ENCODE data around the gene POT1. TPM values are rescaled to one million over a fixed set of nuclear protein-coding genes. Genes with fewer than 3 reads are reported as not detected.

Gene POT1
- total RNA-seq, 1 experiment from 2014 or later: 20.2 TPM

GRCh38 chr7:124919841-124920240 lies 9.8 kb downstream of the POT1 start:
- Histone ChIP-seq H3K36me3 (ENCODE audit: low read depth, low read length) (no peaks in the 10 kb centered on the region), H3K9ac (ENCODE audit: low read length) (no peak overlapping the region), H3K27ac (ENCODE audit: low read length) (peak overlapping the region; percentile 4; the same call in 1 of the 2 replicates), H4K20me1 (ENCODE audit: low read length) (no peaks in the 10 kb centered on the region), H3K4me2 (ENCODE audit: low read length) (peak overlapping the region; percentile 23; the same call in 1 of the 2 replicates), H3K9me2 (replicated peaks; ENCODE audit: low read length) (no peaks in the 10 kb centered on the region), H3K27me3 (ENCODE audit: low read length) (no peaks in the 10 kb centered on the region), H3K79me2 (ENCODE audit: low read length) (peaks cover 76% of the 10 kb centered on the region), H3K4me3 (ENCODE audit: low read length) (no peak overlapping the region), H2AFZ (ENCODE audit: low read length) (no peak overlapping the region), H3K4me1 (ENCODE audit: insufficient read depth, low read length) (peaks cover 25% of the 10 kb centered on the region), H3F3A (ENCODE audit: low read length, unreplicated experiment) (no peaks in the 10 kb centered on the region), H3K9me3 (ENCODE audit: low read length) (no peaks in the 10 kb centered on the region)
- ATAC-seq (peak; percentile 56), DNase-seq (peak; percentile 47)
- no peak for TF ChIP-seq EZH2 (IDR thresholded peaks at IDR 0.05; ENCODE audit: low read length, unreplicated experiment)
- TF ChIP-seq CTCF (conservative IDR thresholded peaks at IDR 0.05; ENCODE audit: low read depth, low read length): no peak
- no peak for TF ChIP-seq EZH2phosphoT487 (IDR thresholded peaks at IDR 0.05; ENCODE audit: borderline replicate concordance, low read length)
- intact Hi-C loops (cut with micrococcal nuclease): no loop called here
- ChIA-PET POLR2A (ENCODE audit: unreplicated experiment) (interaction anchor here (0.5 kb wide), 1 partner anchor 460 kb away, joined by 8 read pairs; no protein-coding TSS in a partner anchor), CTCF (no interaction called here)
- no TSS peak for BruUV-seq (replicated peaks)

GRCh38 chr7:124918662-124919061 lies 11.0 kb downstream of the POT1 start:
- Histone ChIP-seq H3K9me3 (ENCODE audit: low read length) (no peaks in the 10 kb centered on the region), H2AFZ (ENCODE audit: low read length) (no peak overlapping the region), H3K36me3 (ENCODE audit: low read depth, low read length) (no peaks in the 10 kb centered on the region), H3K4me3 (ENCODE audit: low read length) (no peak overlapping the region), H3K9ac (ENCODE audit: low read length) (no peak overlapping the region), H3K4me1 (ENCODE audit: insufficient read depth, low read length) (peaks cover 25% of the 10 kb centered on the region), H3F3A (ENCODE audit: low read length, unreplicated experiment) (no peaks in the 10 kb centered on the region), H3K27me3 (ENCODE audit: low read length) (no peaks in the 10 kb centered on the region), H3K79me2 (ENCODE audit: low read length) (peaks cover 64% of the 10 kb centered on the region), H3K9me2 (replicated peaks; ENCODE audit: low read length) (no peaks in the 10 kb centered on the region), H3K4me2 (ENCODE audit: low read length) (no peak overlapping the region), H4K20me1 (ENCODE audit: low read length) (no peaks in the 10 kb centered on the region), H3K27ac (ENCODE audit: low read length) (no peak overlapping the region)
- intact Hi-C loops (cut with micrococcal nuclease): no loop called here
- ChIA-PET POLR2A (ENCODE audit: unreplicated experiment) (no interaction called here), CTCF (no interaction called here)
- ATAC-seq (no peak), DNase-seq (no peak)
- BruUV-seq (replicated peaks): no TSS peak
- TF ChIP-seq EZH2phosphoT487 (IDR thresholded peaks at IDR 0.05; ENCODE audit: borderline replicate concordance, low read length) (no peak), EZH2 (IDR thresholded peaks at IDR 0.05; ENCODE audit: low read length, unreplicated experiment) (no peak), CTCF (conservative IDR thresholded peaks at IDR 0.05; ENCODE audit: low read depth, low read length) (no peak)

- ChIA-PET POLR2A (ENCODE audit: unreplicated experiment) (no interaction called here), CTCF (no interaction called here)
- H3K79me2 ChIP-seq (ENCODE audit: low read length): peaks cover 32% of the 10 kb centered on the region
- BruUV-seq (replicated peaks): no TSS peak
- H3F3A ChIP-seq (ENCODE audit: low read length, unreplicated experiment): no peaks in the 10 kb centered on the region
- intact Hi-C loops (cut with micrococcal nuclease): no loop called here
- H3K27me3 ChIP-seq (ENCODE audit: low read length): no peaks in the 10 kb centered on the region
- DNase-seq (no peak), ATAC-seq (no peak)
- H3K9ac ChIP-seq (ENCODE audit: low read length): no peak overlapping the region
- no peak overlapping the region for H2AFZ ChIP-seq (ENCODE audit: low read length)
- H3K9me2 ChIP-seq (replicated peaks; ENCODE audit: low read length): no peaks in the 10 kb centered on the region
- H4K20me1 ChIP-seq (ENCODE audit: low read length): no peaks in the 10 kb centered on the region
- no peak for TF ChIP-seq EZH2phosphoT487 (IDR thresholded peaks at IDR 0.05; ENCODE audit: borderline replicate concordance, low read length)
- TF ChIP-seq EZH2 (IDR thresholded peaks at IDR 0.05; ENCODE audit: low read length, unreplicated experiment): no peak
- TF ChIP-seq CTCF (conservative IDR thresholded peaks at IDR 0.05; ENCODE audit: low read depth, low read length): no peak
- H3K4me1 ChIP-seq (ENCODE audit: insufficient read depth, low read length): peaks cover 10% of the 10 kb centered on the region
- no peaks in the 10 kb centered on the region for H3K36me3 ChIP-seq (ENCODE audit: low read depth, low read length)
- H3K9me3 ChIP-seq (ENCODE audit: low read length): no peaks in the 10 kb centered on the region
- no peak overlapping the region for H3K4me3 ChIP-seq (ENCODE audit: low read length)
- no peak overlapping the region for H3K4me2 ChIP-seq (ENCODE audit: low read length)
- H3K27ac ChIP-seq (ENCODE audit: low read length): no peak overlapping the region
Observed at GRCh38 chr7:124915242-124915641, 14.4 kb downstream of the POT1 start.
